Sigmoid colon (tissue), 3 donors: Measurements from ENCODE around the gene MAD1L1.

Experiments
- CTCF ChIP-seq, 4 experiments: fragments of 450-650 bp in 3 of 4; fragments of 200-600 bp in 1 of 4; IDR thresholded peaks; one replicate each; pipeline ENCODE4 v1.5.1; 2016 to 2019; ENCODE audit warnings: antibody characterized with exemption in 4 of 4, mild to moderate bottlenecking in 3 of 4, moderate library complexity in 2 of 4
- POLR2A ChIP-seq, 2 donors: fragments of 450-650 bp; IDR thresholded peaks; one replicate each; pipeline ENCODE4 v1.6.1; 2016; ENCODE audit warnings: antibody characterized with exemption in 2 of 2, mild to moderate bottlenecking in 2 of 2, moderate library complexity in 2 of 2

GRCh38 chr7:1933066-1933750 is 299.5 kb downstream of the MAD1L1 start:
- TF ChIP-seq CTCF (IDR thresholded peaks at IDR 0.05), result no peak
- no peak for TF ChIP-seq POLR2A (IDR thresholded peaks at IDR 0.05)
